GM18498 (cell line): ENCODE measurements around the gene CINP.
"Not testable (repeated sequence)": the region's sequence is repeated elsewhere in the genome, so short reads cannot be mapped to it uniquely, and the experiment has no call there.

ENCODE experiments used
- ATAC-seq: cut with Tn5 transposase; IDR thresholded peaks from one replicate; pipeline ENCODE4 v1.9.1; 2021; ENCODE audit warnings: mild to moderate bottlenecking, moderate library complexity; ENCODE audit not compliant: unreplicated experiment

Gene CINP

DNA sequence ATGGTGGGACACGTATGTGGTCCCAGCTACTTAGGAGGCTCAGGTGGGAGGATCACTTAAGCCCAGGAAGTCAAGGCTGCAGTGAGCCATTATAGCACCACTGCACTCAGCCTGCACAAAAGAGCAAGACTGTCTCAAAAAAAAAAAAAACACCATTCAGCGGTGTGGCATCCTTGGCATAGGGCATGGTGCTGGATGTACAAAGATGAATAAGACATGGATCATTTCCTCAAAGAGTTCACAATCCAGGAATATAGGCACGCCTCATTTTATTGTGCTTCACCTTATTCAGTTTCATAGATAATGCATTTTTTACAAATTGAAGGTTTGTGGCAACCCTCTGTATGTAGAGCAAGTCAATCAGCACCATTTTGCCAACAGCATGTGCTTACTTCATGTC lies 6.4 kb downstream of the CINP start:
- ATAC-seq = no peak

DNA sequence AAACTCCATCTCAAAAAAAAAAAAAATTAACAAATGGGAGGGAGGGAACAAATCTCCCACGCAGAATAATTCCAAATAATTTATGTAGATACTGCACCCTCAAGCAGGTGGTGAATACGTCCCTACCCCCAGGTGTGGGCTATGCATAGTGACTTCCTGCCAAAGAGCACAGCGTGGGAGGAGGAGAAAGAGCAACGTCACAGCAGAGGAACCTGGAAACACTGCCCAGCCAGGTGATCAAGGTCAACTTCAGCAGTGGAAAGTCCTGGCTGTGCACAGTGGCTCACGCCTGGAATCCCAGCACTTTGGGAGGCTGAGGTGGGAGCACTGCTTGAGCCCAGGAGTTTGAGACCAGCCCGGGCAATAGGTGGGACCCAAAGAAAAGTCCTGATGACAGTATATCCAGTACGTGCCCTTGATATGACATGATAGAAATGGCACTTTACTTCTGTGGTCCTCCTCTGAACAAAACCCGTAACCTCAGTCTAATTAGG lies 9.5 kb downstream of the CINP start:
- no peak for ATAC-seq

DNA sequence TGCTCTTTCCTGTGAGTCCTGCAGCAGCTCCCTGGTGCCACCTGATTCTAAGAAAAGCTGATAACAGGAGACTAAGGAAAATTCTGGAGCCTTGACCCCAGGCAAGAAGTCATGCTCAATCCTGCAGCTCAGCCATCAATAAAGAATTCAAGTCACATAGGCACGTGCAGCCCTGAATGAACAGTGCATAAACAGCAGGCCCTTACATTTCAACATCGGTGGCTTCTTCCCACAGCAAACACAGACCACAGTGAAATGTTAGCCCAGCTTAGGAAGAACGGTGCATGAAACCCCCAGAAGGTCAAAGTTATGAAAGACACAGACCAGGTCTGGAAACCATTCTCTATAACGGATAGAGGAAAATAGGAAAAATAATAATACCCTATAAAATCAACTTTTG lies 10.5 kb downstream of the CINP start:
- no peak for ATAC-seq

DNA sequence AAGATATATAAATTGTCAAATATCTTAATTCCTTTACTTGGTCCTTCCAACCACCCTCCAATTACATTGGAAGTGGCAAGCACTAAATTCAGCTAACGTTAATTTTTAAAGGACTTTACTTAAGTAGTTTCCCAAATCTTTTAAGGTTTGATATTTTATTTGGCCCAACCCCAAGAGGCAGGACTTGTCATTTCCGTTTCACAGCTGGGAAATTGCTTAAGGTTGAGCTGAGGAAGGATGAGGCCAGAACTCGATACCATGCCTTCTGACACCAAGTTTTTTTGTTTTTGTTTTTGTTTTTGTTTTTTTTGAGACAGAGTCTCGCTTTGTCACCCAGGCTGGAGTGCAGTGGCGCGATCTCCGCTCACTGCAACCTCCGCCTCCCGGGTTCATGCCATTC lies 11.1 kb downstream of the CINP start:
- ATAC-seq = not testable (repeated sequence)

DNA sequence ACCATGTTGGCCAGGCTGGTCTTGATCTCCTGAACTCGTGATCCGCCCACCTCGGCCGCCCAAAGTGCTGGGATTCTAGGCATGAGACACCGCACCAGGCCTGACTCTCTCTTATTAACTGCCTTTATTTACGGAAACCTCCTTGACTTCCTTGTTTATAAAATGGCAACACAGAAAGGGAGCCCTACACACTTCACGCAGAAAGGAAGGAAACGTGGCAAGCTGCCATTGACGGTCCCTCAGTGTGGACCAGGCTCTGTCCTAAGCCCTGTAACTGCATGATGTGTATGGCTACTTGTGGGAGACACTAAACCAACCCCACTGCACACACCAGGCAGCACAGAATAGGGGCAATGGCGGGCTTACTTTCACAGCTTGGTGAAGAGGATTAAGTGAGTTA lies 11.7 kb downstream of the CINP start:
- no peak for ATAC-seq

DNA sequence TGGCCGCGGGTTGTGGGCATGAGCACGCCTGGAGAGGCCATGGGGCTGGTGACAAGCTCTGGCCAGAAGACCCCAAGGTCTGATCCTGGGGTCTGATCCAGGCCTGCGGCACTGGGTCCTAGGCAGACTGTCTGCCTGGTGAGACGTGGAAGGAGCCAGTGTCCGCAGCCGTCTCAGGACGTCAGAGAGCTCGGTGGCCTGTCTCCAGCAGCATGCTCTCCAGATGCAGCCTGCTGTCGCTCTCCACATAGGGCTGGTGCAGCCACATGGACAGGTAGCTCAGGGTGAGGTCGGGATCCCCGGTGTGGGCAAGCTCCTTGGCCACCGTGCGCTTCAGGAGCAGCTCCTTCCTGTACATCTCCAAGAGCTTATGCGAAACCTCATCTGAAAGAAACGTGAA lies 14.3 kb downstream of the CINP start:
- ATAC-seq = no peak

DNA sequence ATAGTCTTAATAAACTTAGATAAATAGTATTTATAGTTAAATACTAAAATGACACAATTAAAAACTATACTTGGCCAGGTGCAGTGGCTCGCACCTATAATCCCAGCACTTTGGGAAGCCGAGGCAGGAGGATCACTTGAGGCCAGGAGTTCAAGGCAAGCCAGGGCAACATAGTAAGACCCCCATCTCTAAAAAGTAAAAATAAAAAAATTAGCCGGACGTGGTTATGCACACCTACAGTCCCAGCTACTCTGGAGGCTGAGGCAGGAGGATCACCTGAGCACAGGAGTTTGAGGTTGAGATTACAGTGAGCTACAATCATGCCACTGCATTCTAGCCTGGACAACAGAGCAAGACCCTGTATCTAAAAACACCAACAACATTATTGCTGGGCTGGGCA lies 16.0 kb downstream of the CINP start:
- ATAC-seq = no peak

DNA sequence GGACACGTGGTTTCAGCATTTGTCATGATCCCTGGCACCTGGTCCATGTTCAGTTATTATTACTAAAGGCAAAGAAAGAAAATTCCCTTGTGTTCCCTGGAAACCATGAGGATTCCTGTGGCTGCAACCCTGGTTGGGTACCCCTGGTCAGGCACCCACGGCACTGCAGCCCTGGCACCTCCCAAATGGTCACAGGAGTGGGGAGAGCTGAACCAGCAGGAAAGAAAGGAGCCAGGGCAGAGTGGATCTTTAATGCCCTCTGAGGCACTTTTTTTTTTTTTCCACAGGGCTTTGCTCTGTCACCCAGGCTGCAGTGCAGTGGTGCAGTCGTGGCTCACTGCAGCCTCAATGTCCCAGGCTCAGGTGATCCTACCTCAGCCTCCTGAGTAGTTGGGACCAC lies 17.5 kb downstream of the CINP start:
- no peak for ATAC-seq

DNA sequence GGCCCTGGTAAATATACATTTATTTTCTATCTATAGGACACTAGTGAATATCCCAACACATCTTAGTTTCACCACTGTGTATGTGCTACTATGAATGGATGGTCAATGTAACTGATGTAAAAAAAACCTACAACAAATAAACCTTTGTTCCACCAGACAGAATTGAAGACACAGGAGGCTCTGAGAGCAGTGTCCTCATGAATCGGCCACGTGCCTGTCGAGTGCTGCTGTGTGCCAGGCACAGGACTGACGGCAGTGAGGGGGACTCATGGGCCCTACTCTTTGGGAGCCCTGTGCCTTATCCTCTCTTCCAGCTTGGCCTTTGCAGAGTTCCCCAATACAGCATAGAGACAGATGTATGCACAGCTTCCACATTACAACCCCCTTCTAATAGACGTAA lies 18.2 kb downstream of the CINP start:
- no peak for ATAC-seq

DNA sequence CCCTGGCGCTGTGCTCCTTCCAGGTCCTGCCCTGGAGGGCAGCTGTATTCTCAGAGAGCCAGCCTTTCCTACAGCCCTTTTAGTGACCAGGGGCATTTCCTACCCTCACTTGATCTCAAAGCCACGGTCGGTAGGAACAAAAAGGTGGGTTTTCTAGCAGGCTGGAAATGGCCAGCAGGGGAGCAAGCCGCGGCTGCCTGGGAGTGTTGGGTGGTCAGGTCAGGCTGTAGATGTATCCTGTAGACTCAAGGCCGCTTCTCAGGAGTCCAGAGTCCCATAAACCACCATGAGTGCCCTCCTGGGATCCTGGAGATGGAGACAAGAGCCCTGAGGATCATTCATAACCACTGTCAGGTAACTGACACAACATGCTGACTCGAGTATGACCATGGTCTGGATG lies 18.6 kb downstream of the CINP start:
- ATAC-seq = no peak

DNA sequence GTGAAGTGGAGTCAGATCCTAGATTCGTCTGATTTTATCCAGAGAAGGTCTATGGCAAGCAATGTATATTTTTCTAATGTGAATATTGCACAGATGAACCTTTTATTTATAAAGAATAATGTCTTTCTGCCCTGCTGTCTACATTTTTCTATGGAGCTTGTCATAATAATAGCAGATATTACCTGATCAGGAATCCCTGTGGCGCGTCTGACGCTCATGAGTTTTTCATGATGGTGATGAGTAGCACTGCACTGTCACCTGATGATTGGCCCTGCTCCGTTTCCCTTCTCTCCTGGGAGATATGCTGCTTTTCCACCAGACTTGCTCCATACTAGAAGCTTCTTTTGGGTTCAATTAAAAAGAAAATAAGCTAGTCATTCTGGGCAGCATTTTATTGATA lies 20.5 kb downstream of the CINP start:
- no peak for ATAC-seq

DNA sequence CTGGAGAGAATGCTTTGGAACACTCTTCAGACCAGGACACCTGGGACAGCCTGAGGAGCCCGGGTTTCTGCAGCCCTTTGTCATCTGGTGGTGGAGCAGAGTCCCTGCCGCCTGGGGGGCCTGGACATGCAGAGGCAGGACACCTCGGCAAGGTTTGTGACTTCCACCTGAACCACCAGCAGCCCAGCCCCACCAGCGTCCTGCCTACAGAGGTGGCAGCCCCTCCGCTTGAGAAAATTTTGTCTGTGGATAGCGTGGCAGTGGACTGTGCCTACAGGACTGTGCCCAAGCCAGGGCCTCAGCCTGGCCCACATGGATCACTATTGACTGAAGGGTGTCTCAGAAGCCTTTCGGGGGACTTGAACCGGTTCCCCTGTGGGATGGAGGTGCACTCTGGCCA lies 21.1 kb downstream of the CINP start:
- no peak for ATAC-seq

DNA sequence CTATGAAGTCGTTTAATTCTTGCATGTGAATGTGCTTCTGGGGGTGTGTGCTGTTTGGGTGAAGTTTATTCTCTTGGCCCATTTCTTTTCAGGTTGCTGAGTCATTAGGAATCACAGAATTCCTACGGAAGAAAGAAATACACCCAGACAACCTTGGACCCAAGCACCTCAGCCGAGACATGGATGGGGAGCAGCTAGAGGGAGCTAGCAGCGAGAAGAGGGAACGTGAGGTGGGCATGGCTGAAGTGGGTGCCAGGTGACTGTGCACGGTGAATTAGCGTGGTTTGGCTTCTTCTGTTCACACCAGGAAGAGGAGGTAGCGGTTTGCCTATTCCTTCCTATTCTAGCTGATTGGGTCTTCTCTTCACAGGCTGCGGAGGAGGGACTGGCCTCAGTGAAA lies 24.0 kb downstream of the CINP start:
- no peak for ATAC-seq

DNA sequence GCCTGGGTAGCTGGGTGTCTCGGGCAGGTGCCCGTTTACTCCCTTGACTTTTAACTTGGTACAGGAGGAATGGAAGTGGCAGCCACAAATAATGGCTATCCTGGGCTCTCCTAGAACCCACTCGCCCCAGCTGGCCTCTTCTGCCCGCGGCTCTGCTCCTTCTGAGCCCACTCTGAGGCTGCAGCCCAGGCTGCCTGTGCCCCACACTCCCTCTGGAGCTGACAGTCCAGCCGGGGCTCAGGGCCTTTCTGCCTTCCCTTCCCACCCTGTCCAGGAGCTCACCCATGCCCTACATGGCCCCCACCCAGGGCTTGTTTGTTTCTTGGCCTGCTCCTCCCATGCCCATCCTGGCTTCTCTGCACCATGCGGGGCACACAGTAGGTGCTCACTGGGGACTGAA lies 27.5 kb downstream of the CINP start:
- no peak for ATAC-seq

DNA sequence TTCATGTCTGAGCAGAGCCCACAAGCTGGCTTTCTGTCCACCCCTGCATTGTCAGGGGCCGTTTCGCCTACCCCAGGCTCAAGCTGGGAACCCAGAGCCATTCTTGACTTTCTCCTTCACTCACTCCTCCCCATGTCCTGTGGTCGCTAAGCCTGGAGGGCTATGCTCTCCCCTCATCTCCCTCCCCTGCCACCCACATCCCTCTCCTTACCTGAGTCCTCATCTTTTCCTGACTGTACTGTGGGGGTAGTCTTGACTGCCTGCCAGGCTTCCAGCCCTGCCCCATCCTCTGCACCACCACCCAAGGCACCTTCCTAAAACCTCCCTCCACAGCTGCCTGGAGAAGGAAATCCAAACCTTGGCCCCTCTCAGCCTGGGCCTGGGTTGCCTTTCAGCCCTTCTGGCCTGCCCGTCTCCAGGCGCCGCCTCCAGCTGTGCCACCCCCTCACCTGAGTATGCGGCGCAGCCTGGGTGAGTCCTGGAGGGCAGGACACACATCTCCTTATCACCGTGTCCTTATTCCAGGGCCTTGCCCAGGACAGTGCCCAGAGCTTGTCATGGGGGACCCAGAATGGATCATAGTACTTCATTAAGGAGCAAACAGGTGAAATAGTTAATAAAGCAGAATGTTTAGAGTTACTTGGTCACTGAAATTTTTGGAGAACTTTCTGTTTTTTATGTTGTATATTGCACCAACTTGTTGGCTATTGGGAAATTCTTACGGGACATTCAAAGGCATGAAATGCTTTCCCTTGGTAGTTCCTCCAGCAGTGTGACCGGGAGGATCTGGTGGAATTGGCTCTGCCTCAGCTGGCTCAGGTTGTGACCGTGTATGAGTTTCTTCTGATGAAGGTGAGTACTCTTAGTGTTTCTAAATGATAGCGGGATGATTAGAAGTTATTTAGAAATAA lies 28.6 kb downstream of the CINP start:
- ATAC-seq = no peak

DNA sequence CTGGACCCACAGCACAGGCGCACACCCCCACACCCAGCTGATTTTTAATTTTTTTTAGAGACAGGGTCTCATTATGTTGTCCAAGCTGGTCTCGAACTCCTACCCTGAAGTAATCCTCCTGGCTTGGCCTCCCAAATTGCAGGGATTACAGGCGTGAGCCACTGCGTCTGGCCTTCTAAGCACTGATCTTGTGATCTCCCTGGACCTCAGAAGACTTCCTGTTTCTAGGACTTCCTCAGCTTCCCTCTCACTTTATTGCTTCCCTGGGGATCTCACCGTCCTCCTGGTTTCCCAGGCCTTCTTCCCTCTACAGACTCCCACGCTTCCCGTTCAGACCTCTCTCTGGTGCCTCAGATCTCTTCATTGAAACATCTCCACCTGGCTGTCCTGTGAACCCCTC lies 29.3 kb downstream of the CINP start:
- no peak for ATAC-seq

DNA sequence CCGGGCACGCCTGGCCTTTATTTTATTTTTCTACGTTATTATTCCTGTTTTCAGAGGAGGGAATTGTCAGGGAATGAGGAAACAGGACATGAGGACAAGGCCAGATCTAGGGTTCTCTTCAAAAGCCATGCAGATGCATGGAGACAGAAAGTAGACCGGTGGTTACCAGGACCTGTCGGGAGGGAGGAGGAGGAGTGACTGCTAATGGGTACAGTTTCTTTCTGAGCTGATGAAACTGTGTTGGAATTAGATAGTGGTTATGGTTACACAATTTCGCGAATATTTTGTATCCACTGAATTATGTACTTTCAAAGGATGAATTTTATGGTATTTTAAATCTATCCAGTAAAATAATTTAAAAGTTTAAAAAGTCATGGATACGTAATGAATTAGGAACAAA lies 31.9 kb downstream of the CINP start:
- no peak for ATAC-seq

DNA sequence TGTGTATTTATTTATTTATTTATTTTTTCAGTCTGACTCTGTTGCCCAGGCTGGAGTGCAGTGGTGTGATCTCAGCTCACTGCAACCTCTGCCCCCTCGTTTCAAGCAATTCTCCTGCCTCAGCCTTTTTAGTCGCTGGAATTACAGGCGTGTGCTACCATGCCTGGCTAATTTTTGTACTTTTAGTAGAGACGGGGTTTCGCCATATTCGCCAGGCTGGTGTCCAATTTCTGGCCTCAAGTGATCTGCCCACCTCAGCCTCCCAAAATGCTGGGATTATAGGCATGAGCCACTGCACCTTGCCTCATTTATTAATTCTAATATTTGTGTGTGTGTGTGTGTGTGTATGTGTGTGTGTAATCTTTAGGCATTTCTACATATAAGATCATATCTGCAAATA lies 33.3 kb downstream of the CINP start:
- not testable (repeated sequence) for ATAC-seq

DNA sequence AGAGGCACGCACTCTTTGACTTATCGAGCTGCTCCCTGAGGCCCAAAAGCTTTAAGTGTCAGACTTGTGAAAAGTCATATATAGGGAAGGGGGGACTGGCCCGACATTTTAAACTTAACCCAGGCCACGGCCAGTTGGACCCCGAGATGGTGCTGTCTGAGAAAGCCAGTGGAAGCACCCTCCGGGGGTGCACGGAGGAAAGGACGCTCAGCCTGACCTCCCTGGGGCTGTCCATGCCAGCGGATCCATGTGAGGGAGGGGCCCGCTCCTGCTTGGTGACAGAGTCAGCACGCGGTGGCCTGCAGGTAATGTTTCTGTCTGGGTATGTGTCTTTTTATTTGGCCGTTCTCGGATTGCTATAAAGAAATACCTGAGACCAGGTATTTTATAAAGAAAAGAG lies 36.1 kb downstream of the CINP start:
- no peak for ATAC-seq

DNA sequence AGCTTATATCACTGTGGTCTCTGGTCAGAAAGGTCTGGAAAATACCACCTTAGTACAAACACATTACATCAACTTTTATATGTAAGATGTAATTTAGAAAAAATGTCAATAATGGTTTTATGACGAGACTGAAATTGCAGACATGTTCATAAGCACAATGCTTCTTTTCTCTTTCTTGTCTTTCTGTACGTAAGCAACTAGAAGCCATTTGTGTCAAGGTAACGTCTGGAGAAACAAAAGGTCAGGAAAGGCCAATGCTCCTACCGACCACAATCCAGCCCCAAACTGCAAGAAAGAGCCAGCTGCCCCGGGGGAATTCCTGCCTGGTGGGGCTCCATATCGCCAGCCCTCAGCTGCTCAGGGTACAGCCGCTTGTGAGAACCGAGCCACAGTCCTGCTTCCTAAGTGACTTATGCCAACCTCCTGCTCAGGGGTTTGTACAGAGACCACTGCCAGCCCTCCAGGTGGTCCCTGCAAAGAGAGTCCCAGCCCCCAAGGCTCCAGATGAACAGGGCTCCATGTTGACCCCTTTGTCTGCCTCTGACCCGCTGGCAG lies 36.8 kb downstream of the CINP start:
- ATAC-seq = no peak

DNA sequence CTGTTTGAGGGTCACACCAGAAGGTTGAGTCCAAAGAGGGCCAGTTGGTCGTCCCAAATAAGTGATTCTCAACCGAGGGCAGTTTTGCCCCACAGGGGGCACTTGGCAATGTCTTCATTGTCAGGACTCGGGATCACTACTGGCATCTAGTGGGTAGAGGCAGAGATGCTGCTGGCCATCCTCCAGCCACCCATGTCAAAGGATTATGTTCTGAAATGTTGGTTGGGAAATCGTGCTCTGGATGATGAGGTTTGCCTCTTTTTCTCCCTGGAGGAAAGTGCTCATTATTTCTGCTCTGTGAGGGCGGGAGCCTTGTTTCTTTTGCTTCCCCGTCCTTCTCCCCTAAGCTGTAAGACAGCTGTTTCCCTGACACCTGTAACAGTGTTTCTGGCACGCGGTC lies 39.6 kb downstream of the CINP start:
- ATAC-seq = no peak
